ENCODE data around the gene CABLES2.
A peak's percentile ranks its signal among the peaks of the same experiment; 100 is the strongest.

CABLES2 gene

GRCh38 chr20:62387219-62387913 lies 19.7 kb downstream of the CABLES2 start:
- H3K9me2 ChIP-seq (replicated peaks; ENCODE audit: low read depth, low read length): no peaks in the 10 kb centered on the region
- H3F3A ChIP-seq (ENCODE audit: low read depth): no peaks in the 10 kb centered on the region; the same call in 1 of the 2 replicates
- TF ChIP-seq EZH2phosphoT487 (IDR thresholded peaks at IDR 0.05; ENCODE audit: borderline replicate concordance) (no peak), CTCF (conservative IDR thresholded peaks at IDR 0.05; ENCODE audit: low read length) (no peak)
- H3K27me3 ChIP-seq (ENCODE audit: insufficient read depth, low read length, poor library complexity, severe bottlenecking): peaks cover 5% of the 10 kb centered on the region
- H3K79me2 ChIP-seq (ENCODE audit: insufficient read depth, low read length): peaks cover 65% of the 10 kb centered on the region
- H3K4me1 ChIP-seq (ENCODE audit: insufficient read depth, low read length, poor library complexity, severe bottlenecking): peaks cover 26% of the 10 kb centered on the region
- peak overlapping the region; percentile 98 for H3K4me3 ChIP-seq (ENCODE audit: low read length, poor library complexity, severe bottlenecking)
- H3K36me3 ChIP-seq (ENCODE audit: insufficient read depth, low read length): peaks cover 21% of the 10 kb centered on the region; the same call in 1 of the 2 replicates
- no peaks in the 10 kb centered on the region for H3K9me3 ChIP-seq (ENCODE audit: insufficient read depth, low read depth, low read length)
- H2AFZ ChIP-seq (ENCODE audit: low read length): no peak overlapping the region
- H3K4me2 ChIP-seq (ENCODE audit: low read depth, low read length, poor library complexity, severe bottlenecking): peak overlapping the region; percentile 88
- H4K20me1 ChIP-seq (ENCODE audit: insufficient read depth, low read length, poor library complexity, severe bottlenecking): peaks cover 40% of the 10 kb centered on the region
- peak overlapping the region; percentile 98 for H3K9ac ChIP-seq (ENCODE audit: low read depth, low read length, poor library complexity, severe bottlenecking)

- H3K4me2 ChIP-seq (ENCODE audit: low read depth, low read length, poor library complexity, severe bottlenecking): peak within 1 kb of the TSS; percentile 94
- peak within 1 kb of the TSS; percentile 98 for H3K4me3 ChIP-seq (ENCODE audit: low read length, poor library complexity, severe bottlenecking)
- H4K20me1 ChIP-seq (ENCODE audit: insufficient read depth, low read length, poor library complexity, severe bottlenecking): peaks cover 40% of the 10 kb centered on the region
- peak within 1 kb of the TSS; percentile 98 for H3K9ac ChIP-seq (ENCODE audit: low read depth, low read length, poor library complexity, severe bottlenecking)
- no peaks in the 10 kb centered on the region for H3K9me2 ChIP-seq (replicated peaks; ENCODE audit: low read depth, low read length)
- no peaks in the 10 kb centered on the region; the same call in 1 of the 2 replicates for H3F3A ChIP-seq (ENCODE audit: low read depth)
- peaks cover 65% of the 10 kb centered on the region for H3K79me2 ChIP-seq (ENCODE audit: insufficient read depth, low read length)
- H3K36me3 ChIP-seq (ENCODE audit: insufficient read depth, low read length): peaks cover 21% of the 10 kb centered on the region; the same call in 1 of the 2 replicates
- TF ChIP-seq EZH2phosphoT487 (IDR thresholded peaks at IDR 0.05; ENCODE audit: borderline replicate concordance) (no peak), CTCF (conservative IDR thresholded peaks at IDR 0.05; ENCODE audit: low read length) (no peak)
- peaks cover 5% of the 10 kb centered on the region for H3K27me3 ChIP-seq (ENCODE audit: insufficient read depth, low read length, poor library complexity, severe bottlenecking)
- H3K4me1 ChIP-seq (ENCODE audit: insufficient read depth, low read length, poor library complexity, severe bottlenecking): peaks cover 26% of the 10 kb centered on the region
- no peaks in the 10 kb centered on the region for H3K9me3 ChIP-seq (ENCODE audit: insufficient read depth, low read depth, low read length)
- peak within 1 kb of the TSS; percentile 68 for H2AFZ ChIP-seq (ENCODE audit: low read length)
Measured at GRCh38 chr20:62386383-62387218, 20.5 kb downstream of the CABLES2 start, which contains the start of gene RPS21. RPS21 (plus strand) TSS chr20:62387103; CDS start chr20:62387339, 236 bp downstream.

- TF ChIP-seq EZH2phosphoT487 (IDR thresholded peaks at IDR 0.05; ENCODE audit: borderline replicate concordance) (no peak), CTCF (conservative IDR thresholded peaks at IDR 0.05; ENCODE audit: low read length) (peak; percentile 83)
- Histone ChIP-seq H3K36me3 (ENCODE audit: insufficient read depth, low read length) (no peaks in the 10 kb centered on the region), H3K9me2 (replicated peaks; ENCODE audit: low read depth, low read length) (no peaks in the 10 kb centered on the region), H3F3A (ENCODE audit: low read depth) (no peaks in the 10 kb centered on the region), H3K79me2 (ENCODE audit: insufficient read depth, low read length) (peaks cover 33% of the 10 kb centered on the region), H4K20me1 (ENCODE audit: insufficient read depth, low read length, poor library complexity, severe bottlenecking) (peaks cover 13% of the 10 kb centered on the region), H2AFZ (ENCODE audit: low read length) (no peak overlapping the region), H3K4me1 (ENCODE audit: insufficient read depth, low read length, poor library complexity, severe bottlenecking) (peaks cover 12% of the 10 kb centered on the region), H3K9me3 (ENCODE audit: insufficient read depth, low read depth, low read length) (no peaks in the 10 kb centered on the region), H3K4me2 (ENCODE audit: low read depth, low read length, poor library complexity, severe bottlenecking) (no peak overlapping the region), H3K9ac (ENCODE audit: low read depth, low read length, poor library complexity, severe bottlenecking) (no peak overlapping the region), H3K4me3 (ENCODE audit: low read length, poor library complexity, severe bottlenecking) (no peak overlapping the region), H3K27me3 (ENCODE audit: insufficient read depth, low read length, poor library complexity, severe bottlenecking) (peaks cover 5% of the 10 kb centered on the region)
Measured at GRCh38 chr20:62382306-62383198, 24.5 kb downstream of the CABLES2 start.
